Endothelial cell of umbilical vein (primary cell): ENCODE measurements around the gene ITGA7. TPM values are rescaled to one million over a fixed set of nuclear protein-coding genes. Genes with fewer than 3 reads are reported as not detected.

Experiments
- BruUV-seq: library from RNA; stranded (reverse); fragments of 400-500 nt; replicated peaks from 2 replicates; lab custom pipeline; 2021; lab: Mats Ljungman, UMichigan
- CTCF ChIA-PET: fragments of 300-600, 350-600 bp; sonication (Branson Sonifier 250); formaldehyde crosslinking; loops from one replicate; lab custom pipeline; 2021; ENCODE audit warnings: antibody characterized with exemption, inconsistent platforms; lab: Charles Lee
- POLR2A ChIA-PET: fragments of 300-600, 350-600 bp; sonication (Branson Sonifier 250); formaldehyde crosslinking; loops from one replicate; lab custom pipeline; 2021; ENCODE audit warnings: antibody characterized with exemption, inconsistent platforms; lab: Charles Lee
- DNase-seq: peaks from one replicate; pipeline ENCODE4 v3.0.0-alpha.2; 2011; ENCODE audit warnings: low read depth, low spot score
- FAIRE-seq: peaks from 2 replicates; lab custom pipeline; 2011; peaks lifted over from hg19 to GRCh38; lab: Jason Lieb, UNC
- H2AFZ ChIP-seq: 2 replicates; pipeline ENCODE4 v1.6.0; 2012; ENCODE audit warnings: low read depth, low read length, control low read depth, inconsistent platforms
- H3K27ac ChIP-seq: 2 replicates; pipeline ENCODE4 v1.5.1; 2011; ENCODE audit warnings: low read depth, mild to moderate bottlenecking, control low read depth, low read length, moderate library complexity; ENCODE audit not compliant: insufficient read depth
- H3K27me3 ChIP-seq, 2 experiments: 2 replicates each; pipeline versions ENCODE4 v1.6.0 to v1.6.1; 2011; ENCODE audit warnings: low read length in 2 of 2, mixed read lengths in 1 of 2; ENCODE audit not compliant: control insufficient read depth in 2 of 2, insufficient read depth in 2 of 2
- H3K36me3 ChIP-seq, 2 experiments: 2 replicates in 1 of 2; 3 replicates in 1 of 2; pipeline ENCODE4 v1.5.1; 2011; ENCODE audit warnings: low read length in 2 of 2, mild to moderate bottlenecking in 1 of 2, moderate library complexity in 1 of 2; ENCODE audit not compliant: control insufficient read depth in 2 of 2, insufficient read depth in 2 of 2; ENCODE audit errors: extremely low read depth in 1 of 2
- H3K4me1 ChIP-seq: 3 replicates; pipeline ENCODE4 v1.5.1; 2011; ENCODE audit warnings: mild to moderate bottlenecking, low read length; ENCODE audit not compliant: control insufficient read depth, insufficient read depth; ENCODE audit errors: extremely low read depth
- H3K4me2 ChIP-seq: 2 replicates; pipeline ENCODE4 v1.6.1; 2011; ENCODE audit warnings: low read length, control low read depth, mixed read lengths; ENCODE audit not compliant: insufficient read depth
- H3K4me3 ChIP-seq, 3 experiments: fragments of 200-600 bp in 1 of 3; sonication (generic), shearing (Covaris generic) in 1 of 3; replicated peaks in 1 of 3; 2 replicates each; pipeline ENCODE4 v1.5.1; 2011 to 2016; ENCODE audit warnings: control low read depth in 3 of 3, low read length in 3 of 3, mild to moderate bottlenecking in 2 of 3, inconsistent platforms in 1 of 3, low read depth in 1 of 3, moderate library complexity in 1 of 3; ENCODE audit not compliant: insufficient read depth in 1 of 3
- H3K79me2 ChIP-seq: 2 replicates; pipeline ENCODE4 v1.6.0; 2012; ENCODE audit warnings: low read length, inconsistent platforms; ENCODE audit not compliant: control insufficient read depth, insufficient read depth
- H3K9ac ChIP-seq: replicated peaks from 2 replicates; pipeline ENCODE3; 2011; ENCODE audit warnings: low read length, control low read depth; ENCODE audit not compliant: insufficient read depth; ENCODE audit errors: extremely low read depth
- H3K9me1 ChIP-seq: replicated peaks from 3 replicates; pipeline ENCODE4 v1.6.0; 2011; ENCODE audit warnings: mild to moderate bottlenecking, low read length; ENCODE audit not compliant: control insufficient read depth, insufficient read depth; ENCODE audit errors: extremely low read depth
- H3K9me3 ChIP-seq: replicated peaks from 2 replicates; pipeline ENCODE4 v1.5.1; 2012; ENCODE audit warnings: low read length, inconsistent platforms; ENCODE audit not compliant: control insufficient read depth, insufficient read depth
- H4K20me1 ChIP-seq: replicated peaks from 2 replicates; pipeline ENCODE3; 2011; ENCODE audit warnings: mild to moderate bottlenecking, low read length; ENCODE audit not compliant: control insufficient read depth, insufficient read depth; ENCODE audit errors: extremely low read depth
- EZH2 ChIP-seq: IDR thresholded peaks from 2 replicates; pipeline ENCODE4 v1.6.1; 2012; ENCODE audit warnings: borderline replicate concordance, low read depth, mild to moderate bottlenecking, moderate library complexity, low read length, inconsistent platforms; ENCODE audit not compliant: severe bottlenecking
- FOS ChIP-seq: IDR thresholded peaks from 2 replicates; pipeline ENCODE4 v1.6.1; 2011; ENCODE audit warnings: mild to moderate bottlenecking, low read length, moderate library complexity, borderline replicate concordance; ENCODE audit not compliant: insufficient read depth
- GATA2 ChIP-seq: IDR thresholded peaks from 2 replicates; pipeline ENCODE4 v1.7.0; 2011; ENCODE audit warnings: low read depth, mild to moderate bottlenecking, moderate library complexity, mixed read lengths, low read length; ENCODE audit not compliant: insufficient read length, insufficient read depth
- JUN ChIP-seq: IDR thresholded peaks from 2 replicates; pipeline ENCODE4 v1.6.1; 2011; ENCODE audit warnings: borderline replicate concordance, low read depth; ENCODE audit not compliant: insufficient read length, insufficient read depth
- MYC ChIP-seq: IDR thresholded peaks from one replicate; pipeline ENCODE4 v1.6.1; 2011; ENCODE audit warnings: mild to moderate bottlenecking, low read depth, low read length
- POLR2A ChIP-seq: IDR thresholded peaks from 2 replicates; pipeline ENCODE4 v1.6.1; 2012; ENCODE audit warnings: low read depth, mild to moderate bottlenecking, control low read depth, low read length
- POLR2AphosphoS5 ChIP-seq: IDR thresholded peaks from 2 replicates; pipeline ENCODE4 v1.6.1; 2012; ENCODE audit warnings: low read depth, mild to moderate bottlenecking, control low read depth, low read length, moderate library complexity; ENCODE audit not compliant: insufficient read depth
- dilution Hi-C: fragments of 300-500 bp; cut with MboI; formaldehyde crosslinking; loops from one replicate; pipeline ENCODE4 v1.15.0; 2019; ENCODE audit warnings: low sequenced_read_pairs; ENCODE audit not compliant: extremely low pct_ligation_motif_present
- intact Hi-C: fragments of 100-400 bp; cut with micrococcal nuclease; formaldehyde crosslinking; loops from one replicate; pipeline ENCODE4 v1.10.0; 2022
- polyA plus RNA-seq, 4 experiments: library from polyadenylated mRNA; depleted of rRNA in 3 of 4; stranded (reverse) in 3 of 4; unstranded in 1 of 4; fragments of >200 nt; gene quantifications; 2 replicates each; pipeline versions ENCODE4 v1.2.1 to v1.2.3, GENCODE V29; 2011 to 2012; ENCODE audit warnings: missing spikeins in 1 of 4
- total RNA-seq: library from RNA; stranded (reverse); gene quantifications from 2 replicates; pipeline ENCODE4 v1.2.3, GENCODE V29; 2021
- TF ChIP-seq, protein P1 (sequence below): IDR thresholded peaks from 2 replicates; pipeline ENCODE4 v1.6.1; 2011; ENCODE audit not compliant: insufficient read depth, insufficient read length
- TF ChIP-seq, protein P2 (sequence below), 2 donors: IDR thresholded peaks; 1 replicate in 1 of 2; 2 replicates in 1 of 2; pipeline ENCODE4 v1.5.1; 2011; ENCODE audit warnings: low read length in 2 of 2, mild to moderate bottlenecking in 2 of 2, moderate library complexity in 2 of 2, control low read depth in 1 of 2, inconsistent platforms in 1 of 2, low read depth in 1 of 2; ENCODE audit not compliant: insufficient read depth in 1 of 2; ENCODE audit errors: extremely low read depth in 1 of 2

Gene ITGA7
- total and polyA plus RNA-seq, 2 donors (not counting 3 experiments of a cell fraction or from before 2014, with no cell fraction given), result 0.41 to 0.84 TPM

DNA sequence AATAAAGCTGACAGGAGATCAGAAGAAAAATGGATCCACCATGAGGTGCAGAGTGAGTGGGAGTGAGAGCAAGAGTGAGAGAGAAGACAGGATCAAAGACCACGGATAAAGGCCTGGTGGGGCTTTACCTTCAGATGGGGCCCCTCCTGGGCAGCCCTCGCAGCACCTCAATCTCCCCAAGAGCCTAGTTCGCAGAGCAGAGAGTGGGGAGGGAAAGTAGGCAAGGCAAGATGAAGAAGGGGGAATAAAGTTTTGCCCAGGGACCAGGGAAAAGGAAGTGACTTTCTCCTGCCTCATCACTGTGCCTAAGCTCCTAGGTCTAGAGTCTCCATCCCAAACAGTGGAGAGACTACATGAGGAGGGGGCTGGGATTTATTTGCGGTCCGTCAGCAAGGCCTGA, 60.7 kb downstream of the ITGA7 start:
- no peak overlapping the region for H2AFZ ChIP-seq
- ChIA-PET POLR2A (no interaction called here), CTCF (interaction anchor here (0.9 to 4.9 kb wide), 8 partner anchors 10 to 1596 kb away, joined by 3 to 82 read pairs (median 4); partner anchors contain the start of gene RDH5)
- no peak overlapping the region for H3K27ac ChIP-seq
- no peak overlapping the region for H3K4me3 ChIP-seq
- FAIRE-seq (no peak), DNase-seq (no peak)
- no peaks in the 10 kb centered on the region for H3K4me1 ChIP-seq
- dilution Hi-C loops, result no loop called here
- no peaks in the 10 kb centered on the region for H3K9me1 ChIP-seq
- no peaks in the 10 kb centered on the region for H4K20me1 ChIP-seq
- BruUV-seq, result no TSS peak
- H3K4me2 ChIP-seq, result no peak overlapping the region
- no peaks in the 10 kb centered on the region for H3K9me3 ChIP-seq
- TF ChIP-seq FOS, result no peak
- TF ChIP-seq EZH2, result no peak
- no peak for TF ChIP-seq POLR2A
- TF ChIP-seq JUN, result no peak
- TF ChIP-seq MYC, result no peak
- TF ChIP-seq, protein P1, sequence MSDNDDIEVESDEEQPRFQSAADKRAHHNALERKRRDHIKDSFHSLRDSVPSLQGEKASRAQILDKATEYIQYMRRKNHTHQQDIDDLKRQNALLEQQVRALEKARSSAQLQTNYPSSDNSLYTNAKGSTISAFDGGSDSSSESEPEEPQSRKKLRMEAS, result no peak
- no peak for TF ChIP-seq GATA2
- TF ChIP-seq POLR2AphosphoS5, result no peak
- TF ChIP-seq, protein P2, sequence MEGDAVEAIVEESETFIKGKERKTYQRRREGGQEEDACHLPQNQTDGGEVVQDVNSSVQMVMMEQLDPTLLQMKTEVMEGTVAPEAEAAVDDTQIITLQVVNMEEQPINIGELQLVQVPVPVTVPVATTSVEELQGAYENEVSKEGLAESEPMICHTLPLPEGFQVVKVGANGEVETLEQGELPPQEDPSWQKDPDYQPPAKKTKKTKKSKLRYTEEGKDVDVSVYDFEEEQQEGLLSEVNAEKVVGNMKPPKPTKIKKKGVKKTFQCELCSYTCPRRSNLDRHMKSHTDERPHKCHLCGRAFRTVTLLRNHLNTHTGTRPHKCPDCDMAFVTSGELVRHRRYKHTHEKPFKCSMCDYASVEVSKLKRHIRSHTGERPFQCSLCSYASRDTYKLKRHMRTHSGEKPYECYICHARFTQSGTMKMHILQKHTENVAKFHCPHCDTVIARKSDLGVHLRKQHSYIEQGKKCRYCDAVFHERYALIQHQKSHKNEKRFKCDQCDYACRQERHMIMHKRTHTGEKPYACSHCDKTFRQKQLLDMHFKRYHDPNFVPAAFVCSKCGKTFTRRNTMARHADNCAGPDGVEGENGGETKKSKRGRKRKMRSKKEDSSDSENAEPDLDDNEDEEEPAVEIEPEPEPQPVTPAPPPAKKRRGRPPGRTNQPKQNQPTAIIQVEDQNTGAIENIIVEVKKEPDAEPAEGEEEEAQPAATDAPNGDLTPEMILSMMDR (IDR thresholded peaks at IDR 0.05; ENCODE audit: extremely low read depth in 1 of 2, insufficient read depth in 1 of 2, low read depth in 1 of 2, low read length in 2 of 2), result no peak
- H3K9ac ChIP-seq, result no peak overlapping the region
- H3K79me2 ChIP-seq, result no peaks in the 10 kb centered on the region
- no peaks in the 10 kb centered on the region for H3K36me3 ChIP-seq
- intact Hi-C loops, result no loop called here
- peaks cover 0 to 4% of the 10 kb centered on the region in 2 experiments for H3K27me3 ChIP-seq
